HG03175 (cell line): ENCODE data around the gene DNASE1.

ENCODE experiments used
- ATAC-seq: cut with Tn5 transposase; IDR thresholded peaks from one replicate; pipeline ENCODE4 v1.9.1; 2021; ENCODE audit warnings: mild to moderate bottlenecking, moderate library complexity; ENCODE audit not compliant: unreplicated experiment

Gene DNASE1

GRCh38 chr16:3694051-3694450 lies 39.6 kb downstream of the DNASE1 start:
- ATAC-seq = no peak

GRCh38 chr16:3695610-3696369 lies 41.3 kb downstream of the DNASE1 start:
- ATAC-seq = no peak

GRCh38 chr16:3696425-3697218 lies 42.1 kb downstream of the DNASE1 start:
- ATAC-seq = no peak

GRCh38 chr16:3698941-3699340 lies 44.5 kb downstream of the DNASE1 start:
- no peak for ATAC-seq

GRCh38 chr16:3701531-3701930 lies 47.0 kb downstream of the DNASE1 start:
- ATAC-seq = no peak

- ATAC-seq = no peak
These were observed 47.6 kb downstream of the DNASE1 start for GRCh38 chr16:3702082-3702481.

- no peak for ATAC-seq
These were observed 51.9 kb downstream of the DNASE1 start for GRCh38 chr16:3706253-3707012.
